ENCODE measurements around the gene ALDH4A1.
A peak's percentile ranks its signal among the peaks of the same experiment; 100 is the strongest.
"Not testable (repeated sequence)": the region's sequence is repeated elsewhere in the genome, so short reads cannot be mapped to it uniquely, and the experiment has no call there.

Gene ALDH4A1

GRCh38 chr1:18874600-18874999 is 27.8 kb downstream of the ALDH4A1 start:
- no peak for DNase-seq

- DNase-seq: no peak
These were observed 28.3 kb downstream of the ALDH4A1 start for GRCh38 chr1:18874036-18874435.

- no peak for DNase-seq
These were observed 30.2 kb downstream of the ALDH4A1 start for GRCh38 chr1:18872071-18872611.

GRCh38 chr1:18871401-18872070 is 30.8 kb downstream of the ALDH4A1 start:
- DNase-seq: no peak

- DNase-seq: peak; percentile 18
These were observed 31.4 kb downstream of the ALDH4A1 start for GRCh38 chr1:18870957-18871356.

GRCh38 chr1:18870595-18870865 is 31.8 kb downstream of the ALDH4A1 start:
- not testable (repeated sequence) for DNase-seq

GRCh38 chr1:18869847-18870594 is 32.3 kb downstream of the ALDH4A1 start:
- no peak for DNase-seq

- no peak for DNase-seq
These were observed 33.4 kb downstream of the ALDH4A1 start for GRCh38 chr1:18868801-18869424.

GRCh38 chr1:18868354-18868753 is 34.0 kb downstream of the ALDH4A1 start:
- no peak for DNase-seq

GRCh38 chr1:18866846-18867245 is 35.5 kb downstream of the ALDH4A1 start:
- DNase-seq: no peak

- DNase-seq: no peak
These were observed 36.0 kb downstream of the ALDH4A1 start for GRCh38 chr1:18866314-18866713.

GRCh38 chr1:18865176-18865575 is 37.2 kb downstream of the ALDH4A1 start:
- DNase-seq: no peak

GRCh38 chr1:18861590-18861989 is 40.8 kb downstream of the ALDH4A1 start:
- DNase-seq: no peak

GRCh38 chr1:18861082-18861481 is 41.3 kb downstream of the ALDH4A1 start:
- no peak for DNase-seq

- DNase-seq: no peak
These were observed 42.8 kb downstream of the ALDH4A1 start, which contains the start of gene TAS1R2 for GRCh38 chr1:18859560-18859959. Gene TAS1R2, minus strand, starts transcription at chr1:18859660. Its CDS starts 0 bp downstream, at chr1:18859660.

GRCh38 chr1:18858070-18858688 is 44.2 kb downstream of the ALDH4A1 start:
- no peak for DNase-seq

GRCh38 chr1:18856435-18856834 is 45.9 kb downstream of the ALDH4A1 start:
- no peak for DNase-seq

- no peak for DNase-seq
These were observed 46.8 kb downstream of the ALDH4A1 start for GRCh38 chr1:18855573-18855972.

GRCh38 chr1:18854331-18855025 is 47.9 kb downstream of the ALDH4A1 start:
- no peak for DNase-seq

- DNase-seq: no peak
These were observed 49.9 kb downstream of the ALDH4A1 start for GRCh38 chr1:18852501-18852900.

- DNase-seq: no peak
These were observed 53.1 kb downstream of the ALDH4A1 start for GRCh38 chr1:18849261-18849711.

- DNase-seq: not testable (repeated sequence)
These were observed 54.6 kb downstream of the ALDH4A1 start for GRCh38 chr1:18847723-18848122.

GRCh38 chr1:18840145-18840544 is 62.2 kb downstream of the ALDH4A1 start:
- no peak for DNase-seq
